ENCODE results near the gene ZNF280A.

The ZNF280A gene

DNA sequence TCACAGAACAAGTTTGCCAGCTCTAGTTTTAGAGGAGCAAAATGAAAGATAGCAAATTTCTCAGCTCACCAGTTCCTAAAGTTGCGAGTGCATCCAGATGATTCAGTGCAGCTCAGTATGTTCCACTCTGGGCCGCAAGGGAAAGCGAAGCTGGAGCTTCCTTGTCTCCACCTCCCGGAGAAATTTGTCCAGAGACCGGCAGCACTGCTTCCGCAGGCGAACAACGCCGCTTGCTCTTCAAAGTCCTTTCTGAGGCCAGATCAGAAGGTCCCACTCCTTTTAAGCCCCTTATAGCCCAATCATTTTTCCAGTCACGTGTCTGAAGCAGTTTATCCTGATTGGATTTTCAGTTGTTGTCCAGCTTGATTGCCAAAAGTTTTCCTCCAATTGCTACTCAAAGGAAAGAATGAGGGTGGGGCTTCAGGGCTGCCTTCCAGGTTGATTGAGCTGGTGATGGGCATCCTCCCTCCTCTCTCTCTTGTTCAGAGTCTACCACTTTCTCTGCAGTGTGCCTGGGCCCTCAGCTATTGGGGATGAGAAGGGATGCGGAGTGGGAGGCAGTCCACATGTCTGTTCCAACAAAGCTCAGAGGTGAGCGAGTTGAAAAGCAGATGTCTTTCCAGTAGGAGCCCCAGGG is at the start of gene ZNF280A:
TSS of gene ZNF280A (minus strand) at position 251 of the 637 bp plus-strand sequence. CDS start 4,640 bp downstream, outside the sequence.
- Histone ChIP-seq H3K4me1 (ENCODE audit: low read length) (peaks cover 19% of the 10 kb centered on the region), H3K27ac (ENCODE audit: low read length) (no peak within 1 kb of the TSS), H3K36me3 (replicated peaks; ENCODE audit: insufficient read depth, low read length) (no peaks in the 10 kb centered on the region), H3K4me3 (ENCODE audit: low read length) (no peak within 1 kb of the TSS), H3F3A (ENCODE audit: insufficient read depth, low read length) (peaks cover 7% of the 10 kb centered on the region; the same call in 1 of the 2 replicates), H3K9me3 (replicated peaks; ENCODE audit: insufficient read depth, low read length) (no peaks in the 10 kb centered on the region), H3K9me2 (replicated peaks; ENCODE audit: insufficient read depth, low read length) (no peaks in the 10 kb centered on the region), H3K79me2 (ENCODE audit: low read length) (no peaks in the 10 kb centered on the region), H2AFZ (ENCODE audit: low read length) (peak within 1 kb of the TSS; percentile 37), H4K20me1 (ENCODE audit: insufficient read depth, low read length) (no peaks in the 10 kb centered on the region), H3K4me2 (ENCODE audit: low read depth, low read length) (peak within 1 kb of the TSS; percentile 22; the same call in 1 of the 2 replicates), H3K27me3 (replicated peaks; ENCODE audit: insufficient read depth, low read length) (no peaks in the 10 kb centered on the region), H3K9ac (ENCODE audit: low read length) (no peak within 1 kb of the TSS)
- DNase-seq = no peak
- TF ChIP-seq EZH2 (optimal IDR thresholded peaks at IDR 0.05; ENCODE audit: low read depth, low read length) (no peak), EZH2phosphoT487 (IDR thresholded peaks at IDR 0.05; ENCODE audit: low read length) (no peak)
- TF ChIP-seq, protein P1, sequence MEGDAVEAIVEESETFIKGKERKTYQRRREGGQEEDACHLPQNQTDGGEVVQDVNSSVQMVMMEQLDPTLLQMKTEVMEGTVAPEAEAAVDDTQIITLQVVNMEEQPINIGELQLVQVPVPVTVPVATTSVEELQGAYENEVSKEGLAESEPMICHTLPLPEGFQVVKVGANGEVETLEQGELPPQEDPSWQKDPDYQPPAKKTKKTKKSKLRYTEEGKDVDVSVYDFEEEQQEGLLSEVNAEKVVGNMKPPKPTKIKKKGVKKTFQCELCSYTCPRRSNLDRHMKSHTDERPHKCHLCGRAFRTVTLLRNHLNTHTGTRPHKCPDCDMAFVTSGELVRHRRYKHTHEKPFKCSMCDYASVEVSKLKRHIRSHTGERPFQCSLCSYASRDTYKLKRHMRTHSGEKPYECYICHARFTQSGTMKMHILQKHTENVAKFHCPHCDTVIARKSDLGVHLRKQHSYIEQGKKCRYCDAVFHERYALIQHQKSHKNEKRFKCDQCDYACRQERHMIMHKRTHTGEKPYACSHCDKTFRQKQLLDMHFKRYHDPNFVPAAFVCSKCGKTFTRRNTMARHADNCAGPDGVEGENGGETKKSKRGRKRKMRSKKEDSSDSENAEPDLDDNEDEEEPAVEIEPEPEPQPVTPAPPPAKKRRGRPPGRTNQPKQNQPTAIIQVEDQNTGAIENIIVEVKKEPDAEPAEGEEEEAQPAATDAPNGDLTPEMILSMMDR (IDR thresholded peaks at IDR 0.05; ENCODE audit: low read length) = no peak

GRCh38 chr22:22569218-22569617 is 49.1 kb upstream of the ZNF280A start:
- no peak overlapping the region for H3K27ac ChIP-seq (ENCODE audit: low read length)
- no peaks in the 10 kb centered on the region for H3F3A ChIP-seq (ENCODE audit: insufficient read depth, low read length)
- no peaks in the 10 kb centered on the region for H3K27me3 ChIP-seq (replicated peaks; ENCODE audit: insufficient read depth, low read length)
- no peak overlapping the region for H3K9ac ChIP-seq (ENCODE audit: low read length)
- no peak overlapping the region for H3K4me3 ChIP-seq (ENCODE audit: low read length)
- H2AFZ ChIP-seq (ENCODE audit: low read length) = no peak overlapping the region
- TF ChIP-seq, protein P1 (IDR thresholded peaks at IDR 0.05; ENCODE audit: low read length) = no peak
- TF ChIP-seq EZH2 (optimal IDR thresholded peaks at IDR 0.05; ENCODE audit: low read depth, low read length) (no peak), EZH2phosphoT487 (IDR thresholded peaks at IDR 0.05; ENCODE audit: low read length) (no peak)
- H3K4me2 ChIP-seq (ENCODE audit: low read depth, low read length) = no peak overlapping the region
- H3K4me1 ChIP-seq (ENCODE audit: low read length) = no peaks in the 10 kb centered on the region
- H3K79me2 ChIP-seq (ENCODE audit: low read length) = no peaks in the 10 kb centered on the region
- H3K9me3 ChIP-seq (replicated peaks; ENCODE audit: insufficient read depth, low read length) = no peaks in the 10 kb centered on the region
- H4K20me1 ChIP-seq (ENCODE audit: insufficient read depth, low read length) = no peaks in the 10 kb centered on the region
- DNase-seq = no peak
- no peaks in the 10 kb centered on the region for H3K9me2 ChIP-seq (replicated peaks; ENCODE audit: insufficient read depth, low read length)
- no peaks in the 10 kb centered on the region for H3K36me3 ChIP-seq (replicated peaks; ENCODE audit: insufficient read depth, low read length)

GRCh38 chr22:22565981-22566380 is 45.9 kb upstream of the ZNF280A start:
- Histone ChIP-seq H3K4me3 (ENCODE audit: low read length) (no peak overlapping the region), H3K4me2 (ENCODE audit: low read depth, low read length) (no peak overlapping the region), H3K27ac (ENCODE audit: low read length) (no peak overlapping the region), H3K36me3 (replicated peaks; ENCODE audit: insufficient read depth, low read length) (no peaks in the 10 kb centered on the region), H2AFZ (ENCODE audit: low read length) (no peak overlapping the region), H3K9me2 (replicated peaks; ENCODE audit: insufficient read depth, low read length) (no peaks in the 10 kb centered on the region), H4K20me1 (ENCODE audit: insufficient read depth, low read length) (no peaks in the 10 kb centered on the region), H3F3A (ENCODE audit: insufficient read depth, low read length) (no peaks in the 10 kb centered on the region), H3K9me3 (replicated peaks; ENCODE audit: insufficient read depth, low read length) (no peaks in the 10 kb centered on the region), H3K4me1 (ENCODE audit: low read length) (no peaks in the 10 kb centered on the region), H3K9ac (ENCODE audit: low read length) (no peak overlapping the region), H3K79me2 (ENCODE audit: low read length) (no peaks in the 10 kb centered on the region), H3K27me3 (replicated peaks; ENCODE audit: insufficient read depth, low read length) (no peaks in the 10 kb centered on the region)
- no peak for DNase-seq
- TF ChIP-seq, protein P1 (IDR thresholded peaks at IDR 0.05; ENCODE audit: low read length) = no peak
- TF ChIP-seq EZH2phosphoT487 (IDR thresholded peaks at IDR 0.05; ENCODE audit: low read length) = no peak
- no peak for TF ChIP-seq EZH2 (optimal IDR thresholded peaks at IDR 0.05; ENCODE audit: low read depth, low read length)
